HG03354 (cell line): Measurements from ENCODE around the gene THOC1.

Experiments
- ATAC-seq: cut with Tn5 transposase; IDR thresholded peaks from one replicate; pipeline ENCODE4 v1.9.1; 2021; ENCODE audit warnings: mild to moderate bottlenecking; ENCODE audit not compliant: unreplicated experiment, poor library complexity, severe bottlenecking

THOC1 gene

GRCh38 chr18:225745-226144, 42.1 kb downstream of the THOC1 start:
- ATAC-seq = no peak

DNA sequence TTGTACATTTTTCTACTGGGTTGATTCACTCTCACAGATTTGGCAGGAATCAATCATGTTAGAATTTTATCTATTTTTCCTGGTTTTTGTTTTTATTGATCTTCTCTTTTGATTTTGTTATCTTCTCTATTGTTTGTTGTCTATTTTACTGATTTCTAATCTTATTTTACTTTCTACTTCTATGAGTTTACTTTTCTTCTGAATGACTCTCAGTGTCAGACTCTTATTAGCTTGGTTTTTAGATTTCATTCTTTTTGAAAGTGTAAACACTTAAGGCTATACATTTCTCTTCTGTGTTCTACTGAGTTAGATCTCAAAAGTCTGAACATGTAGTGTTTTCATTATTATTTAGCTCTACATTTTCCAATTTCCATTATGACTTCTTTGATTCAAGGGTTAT, 47.1 kb downstream of the THOC1 start:
- ATAC-seq = no peak

DNA sequence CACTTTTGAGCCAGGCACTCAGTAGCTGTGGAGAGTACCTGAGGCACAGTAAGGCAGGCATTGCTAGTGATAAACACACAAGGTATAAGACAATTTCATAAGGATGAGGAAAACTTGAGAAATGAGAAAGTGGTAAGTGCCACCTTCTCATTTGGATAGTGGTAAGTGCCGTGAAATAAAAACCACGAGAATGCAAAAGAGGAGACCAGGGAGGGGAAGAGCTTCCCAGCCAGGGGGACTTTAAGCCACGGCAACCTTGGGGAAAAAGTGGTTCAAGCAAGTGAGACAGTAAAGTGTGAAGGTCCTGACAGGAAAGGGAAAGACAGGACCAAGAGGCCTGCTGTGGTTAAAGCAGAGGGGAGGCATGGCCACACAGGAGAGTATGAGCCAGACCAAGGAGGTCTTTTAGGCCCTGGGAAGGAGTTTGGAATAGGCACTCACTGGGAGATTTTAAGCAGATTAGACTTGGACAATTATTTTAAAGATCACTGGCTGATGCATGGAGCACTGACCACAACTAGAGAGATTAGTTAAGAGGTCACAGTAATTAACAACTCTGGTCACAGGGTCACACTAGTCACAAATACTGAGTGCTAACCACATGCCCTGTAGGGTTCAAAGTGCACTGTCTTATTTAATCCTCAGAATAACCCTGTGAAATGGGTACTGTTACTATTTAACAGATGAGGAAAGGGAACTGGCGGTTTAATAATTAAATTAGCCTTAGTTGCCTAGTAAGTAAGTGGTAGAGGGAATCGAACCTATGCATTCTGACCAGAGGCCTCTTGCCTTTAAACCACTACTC, 50.1 kb downstream of the THOC1 start:
- no peak for ATAC-seq

DNA sequence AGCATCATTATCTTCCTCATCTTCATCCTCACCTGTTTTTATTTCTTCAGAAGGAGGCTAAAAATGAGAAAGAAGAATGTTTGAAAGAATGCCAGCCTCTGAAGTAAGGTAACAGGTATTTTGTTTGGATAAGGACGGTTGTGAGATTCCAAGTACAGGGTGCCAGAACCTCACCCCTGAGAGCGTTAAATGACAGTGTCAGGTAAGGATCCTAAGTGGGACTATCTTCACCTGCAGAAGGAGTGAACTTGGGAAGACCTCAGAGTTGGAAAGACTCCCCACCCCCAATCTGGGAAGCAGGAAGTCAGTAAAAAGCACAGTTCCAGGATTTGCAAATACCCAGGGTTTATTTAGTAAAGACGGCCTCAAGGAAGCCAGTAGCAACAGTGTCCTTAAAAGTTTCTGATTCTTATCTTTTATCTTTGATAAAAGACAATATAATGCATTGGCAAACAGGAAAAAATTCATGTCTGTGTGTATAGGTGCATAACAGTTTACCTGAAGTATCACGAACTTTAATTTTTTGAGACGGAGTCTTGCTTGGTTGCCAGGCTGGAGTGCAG, 52.3 kb downstream of the THOC1 start:
- no peak for ATAC-seq

GRCh38 chr18:213966-214365, 53.9 kb downstream of the THOC1 start:
- ATAC-seq = no peak

DNA sequence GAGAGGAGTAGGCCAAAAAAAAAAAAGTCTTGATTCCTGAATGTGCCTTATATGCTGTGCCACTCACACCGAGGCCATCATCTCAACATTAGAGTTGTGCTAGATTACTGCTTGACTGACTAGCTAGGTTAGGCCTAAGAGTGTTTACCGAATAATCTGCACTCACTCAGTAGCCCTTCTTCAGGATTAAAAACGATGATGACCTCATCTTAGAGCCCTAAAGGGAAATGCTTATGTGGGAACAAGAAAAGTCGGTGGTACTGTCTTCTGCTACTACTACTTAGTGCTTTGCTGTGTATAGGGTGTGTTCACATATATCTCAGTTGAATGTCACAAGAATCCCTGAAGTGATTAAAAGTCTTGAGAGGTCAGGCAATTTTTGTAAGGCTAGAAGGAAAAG, 54.3 kb downstream of the THOC1 start:
- ATAC-seq = no peak

DNA sequence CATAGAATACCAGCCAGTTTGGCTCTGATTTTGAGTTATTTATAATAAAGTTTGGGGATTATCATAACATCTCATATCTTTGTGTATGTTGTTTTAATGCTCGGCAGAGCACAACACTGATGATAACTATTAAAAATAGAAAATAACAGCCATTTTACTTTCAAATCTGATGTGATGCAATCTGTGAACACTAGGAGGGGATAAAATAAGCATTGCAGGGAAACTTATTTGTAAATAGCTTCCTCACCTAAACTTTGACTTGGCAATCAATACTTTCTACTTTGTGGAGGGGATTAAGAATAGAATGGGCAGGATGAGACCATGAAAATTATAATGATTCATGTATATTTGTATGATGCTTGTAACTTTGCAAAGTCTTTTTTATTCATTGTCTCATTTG, 55.1 kb downstream of the THOC1 start:
- ATAC-seq = no peak

GRCh38 chr18:211582-211981, 56.3 kb downstream of the THOC1 start:
- ATAC-seq = no peak

- ATAC-seq = no peak
Measured at GRCh38 chr18:210733-211132, 57.1 kb downstream of the THOC1 start.

DNA sequence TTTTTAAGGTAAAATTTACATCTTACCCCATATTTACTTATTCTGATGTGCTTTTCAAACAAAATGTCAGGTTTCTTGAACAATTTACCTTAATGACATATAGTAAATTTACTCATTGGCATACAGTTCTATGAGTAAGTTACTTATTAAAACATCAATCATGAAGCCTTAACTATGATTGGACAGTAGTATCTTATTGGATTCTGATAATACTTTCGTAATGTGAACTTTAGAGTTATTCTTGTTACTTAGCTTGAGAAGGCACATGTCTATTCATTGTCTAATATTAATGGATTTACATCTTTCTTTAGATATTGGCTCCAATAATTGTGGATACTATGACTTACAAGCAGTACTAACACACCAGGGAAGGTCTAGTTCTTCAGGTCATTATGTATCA, 57.8 kb downstream of the THOC1 start:
- ATAC-seq = no peak

- ATAC-seq = no peak
Measured at GRCh38 chr18:199768-200167, 68.1 kb downstream of the THOC1 start.

GRCh38 chr18:199214-199613, 68.6 kb downstream of the THOC1 start:
- ATAC-seq = no peak

GRCh38 chr18:195651-196050, 72.2 kb downstream of the THOC1 start:
- ATAC-seq = no peak

GRCh38 chr18:192801-193200, 75.0 kb downstream of the THOC1 start:
- ATAC-seq = no peak

GRCh38 chr18:191725-192124, 76.1 kb downstream of the THOC1 start:
- ATAC-seq = no peak

- ATAC-seq = no peak
Measured at GRCh38 chr18:189254-189653, 78.6 kb downstream of the THOC1 start.

GRCh38 chr18:183769-184168, 84.1 kb downstream of the THOC1 start:
- no peak for ATAC-seq

GRCh38 chr18:181711-182110, 86.1 kb downstream of the THOC1 start:
- ATAC-seq = no peak

DNA sequence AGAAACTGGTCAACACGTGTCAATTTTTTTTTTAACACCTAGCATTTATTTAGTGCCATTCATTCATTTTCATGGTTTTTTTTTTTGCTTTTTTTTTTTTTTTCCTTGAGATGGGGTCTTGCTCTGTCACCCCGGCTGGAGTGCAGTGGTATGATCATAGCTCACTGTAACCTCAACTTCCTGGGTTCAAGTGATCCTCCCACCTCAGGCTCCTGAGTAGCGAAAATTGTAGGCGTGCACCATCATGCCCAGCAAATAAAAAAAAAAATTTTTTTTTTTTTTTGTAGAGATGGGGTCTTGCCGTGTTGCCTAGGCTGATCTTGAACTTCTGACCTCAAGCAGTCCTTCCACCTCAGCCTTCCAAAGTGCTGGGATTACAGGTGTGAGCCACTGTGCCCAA, 88.3 kb downstream of the THOC1 start:
- ATAC-seq = no peak

- no peak for ATAC-seq
Measured at GRCh38 chr18:172361-172760, 95.5 kb downstream of the THOC1 start.
